Nucleus accumbens (tissue), 56 donors: ENCODE measurements around the gene DGUOK.
A peak's percentile ranks its signal among the peaks of the same experiment; 100 is the strongest.
"Not testable (repeated sequence)": the region's sequence is repeated elsewhere in the genome, so short reads cannot be mapped to it uniquely, and the experiment has no call there.

Experiments used
- DNase-seq, 56 donors: peaks; one replicate each; lab custom pipeline; 2025; lab: John Stamatoyannopoulos, UW

The DGUOK gene

GRCh38 chr2:73926493-73927327 lies at the start of gene DGUOK:
TSS of gene DGUOK (plus strand) at chr2:73926880. CDS start at chr2:73926911, 31 bp downstream.
- DNase-seq = peak; percentile 56 to 98 (median 93)

GRCh38 chr2:73877071-73877802 lies 49.4 kb upstream of the DGUOK start:
- no peak for DNase-seq

GRCh38 chr2:73877984-73878383 lies 48.7 kb upstream of the DGUOK start:
- not testable (repeated sequence) for DNase-seq

- DNase-seq = no peak
Observed at GRCh38 chr2:73885406-73885805, 41.3 kb upstream of the DGUOK start.

- no peak for DNase-seq
Observed at GRCh38 chr2:73886357-73886756, 40.3 kb upstream of the DGUOK start.

- DNase-seq = not testable (repeated sequence)
Observed at GRCh38 chr2:73887596-73888353, 38.9 kb upstream of the DGUOK start.

- no peak for DNase-seq
Observed at GRCh38 chr2:73888388-73888787, 38.3 kb upstream of the DGUOK start.

GRCh38 chr2:73889206-73889605 lies 37.5 kb upstream of the DGUOK start:
- DNase-seq = no peak

- no peak for DNase-seq
Observed at GRCh38 chr2:73890301-73891092, 36.2 kb upstream of the DGUOK start.

- no peak for DNase-seq
Observed at GRCh38 chr2:73891276-73891901, 35.3 kb upstream of the DGUOK start.

- no peak for DNase-seq
Observed at GRCh38 chr2:73892631-73893329, 33.9 kb upstream of the DGUOK start, which contains the start of gene ACTG2. TSS of gene ACTG2 (plus strand) at chr2:73893008. CDS start at chr2:73901312, 8,304 bp downstream.

- no peak for DNase-seq
Observed at GRCh38 chr2:73893764-73894474, 32.8 kb upstream of the DGUOK start.

- DNase-seq = no peak
Observed at GRCh38 chr2:73894475-73894850, 32.2 kb upstream of the DGUOK start.

- no peak for DNase-seq
Observed at GRCh38 chr2:73894877-73895276, 31.8 kb upstream of the DGUOK start.

GRCh38 chr2:73895473-73895872 lies 31.2 kb upstream of the DGUOK start:
- no peak for DNase-seq

- no peak for DNase-seq
Observed at GRCh38 chr2:73896362-73897239, 30.1 kb upstream of the DGUOK start.

GRCh38 chr2:73897240-73897583 lies 29.5 kb upstream of the DGUOK start:
- DNase-seq = no peak
